GM23338 (cell line): Measurements from ENCODE around the gene CTNNA1. TPM values are rescaled to one million over a fixed set of nuclear protein-coding genes. Genes with fewer than 3 reads are reported as not detected.

Experiments
- ATAC-seq: fragments of 200-7000 bp; cut with Tn5 transposase; 3 replicates; pipeline ENCODE4 v1.9.1; 2020
- DNase-seq: peaks from one replicate; pipeline ENCODE4 v3.0.0-alpha.2; 2015; ENCODE audit warnings: low spot score
- H2AFZ ChIP-seq: fragments of 200-600 bp; sonication (generic); 2 replicates; pipeline ENCODE4 v1.8.0; 2016; ENCODE audit warnings: antibody characterized with exemption, mild to moderate bottlenecking, moderate library complexity
- H3F3A ChIP-seq: fragments of 200-600 bp; sonication (generic); replicated peaks from 2 replicates; pipeline ENCODE4 v1.8.0; 2017; ENCODE audit warnings: antibody characterized with exemption, mixed run types, low read depth
- H3K27ac ChIP-seq: fragments of 200-600 bp; sonication (generic); 2 replicates; pipeline ENCODE4 v1.6.1; 2016; ENCODE audit warnings: low read depth
- H3K27me3 ChIP-seq: fragments of 200-600 bp; sonication (generic); 2 replicates; pipeline ENCODE4 v1.8.0; 2016; ENCODE audit warnings: mild to moderate bottlenecking, mixed run types, moderate library complexity; ENCODE audit not compliant: insufficient read depth
- H3K36me3 ChIP-seq: fragments of 200-600 bp; sonication (generic); 2 replicates; pipeline ENCODE4 v1.8.0; 2016; ENCODE audit warnings: mild to moderate bottlenecking; ENCODE audit not compliant: insufficient read depth
- H3K4me1 ChIP-seq: fragments of 200-600 bp; sonication (generic); 2 replicates; pipeline ENCODE4 v1.8.0; 2016; ENCODE audit warnings: mild to moderate bottlenecking, moderate library complexity; ENCODE audit not compliant: insufficient read depth
- H3K4me2 ChIP-seq: fragments of 200-600 bp; sonication (generic); 2 replicates; pipeline ENCODE4 v1.7.1; 2017; ENCODE audit warnings: mixed run types
- H3K4me3 ChIP-seq: fragments of 200-600 bp; sonication (generic); 2 replicates; pipeline ENCODE4 v1.6.1; 2016; ENCODE audit warnings: mixed run types
- H3K79me2 ChIP-seq: fragments of 200-600 bp; sonication (generic); replicated peaks from 2 replicates; pipeline ENCODE4 v1.8.0; 2017; ENCODE audit warnings: mild to moderate bottlenecking; ENCODE audit not compliant: insufficient read depth
- H3K9me2 ChIP-seq: fragments of 200-600 bp; sonication (generic); 2 replicates; pipeline ENCODE4 v1.8.0; 2017; ENCODE audit not compliant: insufficient read depth
- H4K20me1 ChIP-seq: fragments of 200-600 bp; sonication (generic); replicated peaks from 2 replicates; pipeline ENCODE4 v1.8.0; 2017; ENCODE audit warnings: mild to moderate bottlenecking; ENCODE audit not compliant: insufficient read depth
- H3K27ac Mint-ChIP-seq: 2 replicates; pipeline ENCODE4 v1.8.0; 2020; ENCODE audit warnings: inconsistent platforms, mild to moderate bottlenecking, moderate library complexity, mixed read lengths
- H3K27me3 Mint-ChIP-seq: 3 replicates; pipeline ENCODE4 v1.8.0; 2022; ENCODE audit warnings: low read depth, mild to moderate bottlenecking, moderate library complexity, mixed read lengths, inconsistent platforms; ENCODE audit not compliant: insufficient read depth, poor library complexity
- H3K36me3 Mint-ChIP-seq: 3 replicates; pipeline ENCODE4 v1.8.0; 2021; ENCODE audit warnings: low read depth, mild to moderate bottlenecking, inconsistent platforms, moderate library complexity, mixed read lengths
- H3K4me1 Mint-ChIP-seq: 3 replicates; pipeline ENCODE4 v1.8.0; 2020; ENCODE audit warnings: mild to moderate bottlenecking, inconsistent platforms, mixed read lengths
- H3K4me3 Mint-ChIP-seq: 3 replicates; pipeline ENCODE4 v1.8.0; 2021; ENCODE audit warnings: moderate library complexity, mild to moderate bottlenecking, inconsistent platforms, mixed read lengths
- H3K9me3 Mint-ChIP-seq: 3 replicates; pipeline ENCODE4 v1.8.0; 2020; ENCODE audit warnings: moderate library complexity, mild to moderate bottlenecking, inconsistent platforms, mixed read lengths
- CREB1 ChIP-seq: fragments of 250-450 bp; sonication (Bioruptor Pico); IDR thresholded peaks from 2 replicates; pipeline ENCODE4 v1.5.0; 2020; ENCODE audit warnings: low read depth, mild to moderate bottlenecking, moderate library complexity
- EZH2 ChIP-seq: fragments of 200-600 bp; sonication (generic); IDR thresholded peaks from one replicate; pipeline ENCODE4 v1.8.0; 2017; ENCODE audit warnings: antibody characterized with exemption, mild to moderate bottlenecking, low read depth; ENCODE audit not compliant: unreplicated experiment
- EZH2phosphoT487 ChIP-seq: fragments of 200-600 bp; sonication (generic); IDR thresholded peaks from one replicate; pipeline ENCODE4 v1.8.1; 2018; ENCODE audit warnings: antibody characterized with exemption; ENCODE audit not compliant: unreplicated experiment
- JUNB ChIP-seq: IDR thresholded peaks from one replicate; pipeline ENCODE4 v1.6.1; 2016; ENCODE audit warnings: antibody characterized with exemption; ENCODE audit not compliant: unreplicated experiment
- NANOG ChIP-seq: IDR thresholded peaks from 2 replicates; pipeline ENCODE4 v1.6.1; 2016; ENCODE audit warnings: antibody characterized with exemption, borderline replicate concordance
- POLR2AphosphoS5 ChIP-seq: IDR thresholded peaks from 2 replicates; pipeline ENCODE4 v1.6.1; 2016; ENCODE audit warnings: antibody characterized with exemption, low read depth
- REST ChIP-seq: IDR thresholded peaks from one replicate; pipeline ENCODE4 v1.6.1; 2018; ENCODE audit warnings: antibody characterized with exemption; ENCODE audit not compliant: unreplicated experiment
- ZNF114 ChIP-seq: fragments of 250-450 bp; sonication (Bioruptor Pico); IDR thresholded peaks from 2 replicates; pipeline ENCODE4 v1.5.0; 2020; ENCODE audit warnings: mild to moderate bottlenecking, moderate library complexity
- ZNF331 ChIP-seq: fragments of 250-450 bp; sonication (Bioruptor Pico); IDR thresholded peaks from 2 replicates; pipeline ENCODE4 v1.5.0; 2020; ENCODE audit warnings: low read depth, mild to moderate bottlenecking, moderate library complexity
- ZNF462 ChIP-seq: fragments of 250-450 bp; sonication (Bioruptor Pico); IDR thresholded peaks from 2 replicates; pipeline ENCODE4 v1.5.0; 2020; ENCODE audit warnings: mild to moderate bottlenecking, moderate library complexity
- polyA plus RNA-seq: library from polyadenylated mRNA; unstranded; fragments of >200 nt; fragmentation: Nextera tagmentation; extraction: Ambion mirVana; gene quantifications from 2 replicates; pipeline ENCODE4 v1.2.1, GENCODE V29; 2016
- total RNA-seq: library from RNA; depleted of rRNA; stranded (reverse); fragments of >200 nt; shearing (Covaris generic); gene quantifications from 2 replicates; pipeline ENCODE4 v1.2.3, GENCODE V29; 2014

Gene CTNNA1
- total and polyA plus RNA-seq, 2 experiments from 2014 or later = 111 to 348 TPM

- TF ChIP-seq ZNF462 (CRISPR knock-in tag) = no peak
- no peak for TF ChIP-seq NANOG
Measured at GRCh38 chr5:138952962-138953361, 199.7 kb downstream of the CTNNA1 start (continued).

GRCh38 chr5:138953387-138954256 is 200.4 kb downstream of the CTNNA1 start:
- Histone ChIP-seq H3K27ac (no peak overlapping the region), H3K79me2 (no peaks in the 10 kb centered on the region), H3K36me3 (no peaks in the 10 kb centered on the region), H3K4me1 (no peaks in the 10 kb centered on the region; the same call in 1 of the 2 replicates), H4K20me1 (no peaks in the 10 kb centered on the region), H3K4me3 (no peak overlapping the region), H3F3A (no peaks in the 10 kb centered on the region), H3K9me2 (no peaks in the 10 kb centered on the region), H2AFZ (no peak overlapping the region), H3K27me3 (no peaks in the 10 kb centered on the region), H3K4me2 (no peak overlapping the region)
- Mint-ChIP-seq H3K9me3 (no peaks in the 10 kb centered on the region), H3K27ac (no peak overlapping the region), H3K27me3 (peaks cover 22% of the 10 kb centered on the region), H3K4me1 (peaks cover 17% of the 10 kb centered on the region), H3K4me3 (no peak overlapping the region), H3K36me3 (no peaks in the 10 kb centered on the region)
- DNase-seq (no peak), ATAC-seq (no peak)
- TF ChIP-seq POLR2AphosphoS5 (no peak), CREB1 (CRISPR knock-in tag) (no peak), ZNF331 (no peak), EZH2 (no peak), JUNB (no peak), ZNF114 (CRISPR knock-in tag) (no peak), REST (no peak), NANOG (no peak), EZH2phosphoT487 (no peak)
